Endothelial cell of umbilical vein (primary cell): Measurements from ENCODE around the gene PRKCD. TPM values are rescaled to one million over a fixed set of nuclear protein-coding genes. Genes with fewer than 3 reads are reported as not detected.

Source experiments
- BruUV-seq: library from RNA; stranded (reverse); fragments of 400-500 nt; replicated peaks from 2 replicates; lab custom pipeline; 2021; lab: Mats Ljungman, UMichigan
- CTCF ChIA-PET: fragments of 300-600, 350-600 bp; sonication (Branson Sonifier 250); formaldehyde crosslinking; loops from one replicate; lab custom pipeline; 2021; ENCODE audit warnings: antibody characterized with exemption, inconsistent platforms; lab: Charles Lee
- POLR2A ChIA-PET: fragments of 300-600, 350-600 bp; sonication (Branson Sonifier 250); formaldehyde crosslinking; loops from one replicate; lab custom pipeline; 2021; ENCODE audit warnings: antibody characterized with exemption, inconsistent platforms; lab: Charles Lee
- DNase-seq: peaks from one replicate; pipeline ENCODE4 v3.0.0-alpha.2; 2011; ENCODE audit warnings: low read depth, low spot score
- FAIRE-seq: peaks from 2 replicates; lab custom pipeline; 2011; peaks lifted over from hg19 to GRCh38; lab: Jason Lieb, UNC
- H2AFZ ChIP-seq: 2 replicates; pipeline ENCODE4 v1.6.0; 2012; ENCODE audit warnings: low read depth, low read length, control low read depth, inconsistent platforms
- H3K27ac ChIP-seq: 2 replicates; pipeline ENCODE4 v1.5.1; 2011; ENCODE audit warnings: low read depth, mild to moderate bottlenecking, control low read depth, low read length, moderate library complexity; ENCODE audit not compliant: insufficient read depth
- H3K27me3 ChIP-seq, 2 experiments: 2 replicates each; pipeline versions ENCODE4 v1.6.0 to v1.6.1; 2011; ENCODE audit warnings: low read length in 2 of 2, mixed read lengths in 1 of 2; ENCODE audit not compliant: control insufficient read depth in 2 of 2, insufficient read depth in 2 of 2
- H3K36me3 ChIP-seq, 2 experiments: 2 replicates in 1 of 2; 3 replicates in 1 of 2; pipeline ENCODE4 v1.5.1; 2011; ENCODE audit warnings: low read length in 2 of 2, mild to moderate bottlenecking in 1 of 2, moderate library complexity in 1 of 2; ENCODE audit not compliant: control insufficient read depth in 2 of 2, insufficient read depth in 2 of 2; ENCODE audit errors: extremely low read depth in 1 of 2
- H3K4me1 ChIP-seq: 3 replicates; pipeline ENCODE4 v1.5.1; 2011; ENCODE audit warnings: mild to moderate bottlenecking, low read length; ENCODE audit not compliant: control insufficient read depth, insufficient read depth; ENCODE audit errors: extremely low read depth
- H3K4me2 ChIP-seq: 2 replicates; pipeline ENCODE4 v1.6.1; 2011; ENCODE audit warnings: low read length, control low read depth, mixed read lengths; ENCODE audit not compliant: insufficient read depth
- H3K4me3 ChIP-seq, 3 experiments: fragments of 200-600 bp in 1 of 3; sonication (generic), shearing (Covaris generic) in 1 of 3; replicated peaks in 1 of 3; 2 replicates each; pipeline ENCODE4 v1.5.1; 2011 to 2016; ENCODE audit warnings: control low read depth in 3 of 3, low read length in 3 of 3, mild to moderate bottlenecking in 2 of 3, inconsistent platforms in 1 of 3, low read depth in 1 of 3, moderate library complexity in 1 of 3; ENCODE audit not compliant: insufficient read depth in 1 of 3
- H3K79me2 ChIP-seq: 2 replicates; pipeline ENCODE4 v1.6.0; 2012; ENCODE audit warnings: low read length, inconsistent platforms; ENCODE audit not compliant: control insufficient read depth, insufficient read depth
- H3K9ac ChIP-seq: replicated peaks from 2 replicates; pipeline ENCODE3; 2011; ENCODE audit warnings: low read length, control low read depth; ENCODE audit not compliant: insufficient read depth; ENCODE audit errors: extremely low read depth
- H3K9me1 ChIP-seq: replicated peaks from 3 replicates; pipeline ENCODE4 v1.6.0; 2011; ENCODE audit warnings: mild to moderate bottlenecking, low read length; ENCODE audit not compliant: control insufficient read depth, insufficient read depth; ENCODE audit errors: extremely low read depth
- H3K9me3 ChIP-seq: replicated peaks from 2 replicates; pipeline ENCODE4 v1.5.1; 2012; ENCODE audit warnings: low read length, inconsistent platforms; ENCODE audit not compliant: control insufficient read depth, insufficient read depth
- H4K20me1 ChIP-seq: replicated peaks from 2 replicates; pipeline ENCODE3; 2011; ENCODE audit warnings: mild to moderate bottlenecking, low read length; ENCODE audit not compliant: control insufficient read depth, insufficient read depth; ENCODE audit errors: extremely low read depth
- EZH2 ChIP-seq: IDR thresholded peaks from 2 replicates; pipeline ENCODE4 v1.6.1; 2012; ENCODE audit warnings: borderline replicate concordance, low read depth, mild to moderate bottlenecking, moderate library complexity, low read length, inconsistent platforms; ENCODE audit not compliant: severe bottlenecking
- FOS ChIP-seq: IDR thresholded peaks from 2 replicates; pipeline ENCODE4 v1.6.1; 2011; ENCODE audit warnings: mild to moderate bottlenecking, low read length, moderate library complexity, borderline replicate concordance; ENCODE audit not compliant: insufficient read depth
- GATA2 ChIP-seq: IDR thresholded peaks from 2 replicates; pipeline ENCODE4 v1.7.0; 2011; ENCODE audit warnings: low read depth, mild to moderate bottlenecking, moderate library complexity, mixed read lengths, low read length; ENCODE audit not compliant: insufficient read length, insufficient read depth
- JUN ChIP-seq: IDR thresholded peaks from 2 replicates; pipeline ENCODE4 v1.6.1; 2011; ENCODE audit warnings: borderline replicate concordance, low read depth; ENCODE audit not compliant: insufficient read length, insufficient read depth
- MYC ChIP-seq: IDR thresholded peaks from one replicate; pipeline ENCODE4 v1.6.1; 2011; ENCODE audit warnings: mild to moderate bottlenecking, low read depth, low read length
- POLR2A ChIP-seq: IDR thresholded peaks from 2 replicates; pipeline ENCODE4 v1.6.1; 2012; ENCODE audit warnings: low read depth, mild to moderate bottlenecking, control low read depth, low read length
- POLR2AphosphoS5 ChIP-seq: IDR thresholded peaks from 2 replicates; pipeline ENCODE4 v1.6.1; 2012; ENCODE audit warnings: low read depth, mild to moderate bottlenecking, control low read depth, low read length, moderate library complexity; ENCODE audit not compliant: insufficient read depth
- dilution Hi-C: fragments of 300-500 bp; cut with MboI; formaldehyde crosslinking; loops from one replicate; pipeline ENCODE4 v1.15.0; 2019; ENCODE audit warnings: low sequenced_read_pairs; ENCODE audit not compliant: extremely low pct_ligation_motif_present
- intact Hi-C: fragments of 100-400 bp; cut with micrococcal nuclease; formaldehyde crosslinking; loops from one replicate; pipeline ENCODE4 v1.10.0; 2022
- polyA plus RNA-seq, 4 experiments: library from polyadenylated mRNA; depleted of rRNA in 3 of 4; stranded (reverse) in 3 of 4; unstranded in 1 of 4; fragments of >200 nt; gene quantifications; 2 replicates each; pipeline versions ENCODE4 v1.2.1 to v1.2.3, GENCODE V29; 2011 to 2012; ENCODE audit warnings: missing spikeins in 1 of 4
- total RNA-seq: library from RNA; stranded (reverse); gene quantifications from 2 replicates; pipeline ENCODE4 v1.2.3, GENCODE V29; 2021
- TF ChIP-seq, protein P1 (sequence below): IDR thresholded peaks from 2 replicates; pipeline ENCODE4 v1.6.1; 2011; ENCODE audit not compliant: insufficient read depth, insufficient read length
- TF ChIP-seq, protein P2 (sequence below), 2 donors: IDR thresholded peaks; 1 replicate in 1 of 2; 2 replicates in 1 of 2; pipeline ENCODE4 v1.5.1; 2011; ENCODE audit warnings: low read length in 2 of 2, mild to moderate bottlenecking in 2 of 2, moderate library complexity in 2 of 2, control low read depth in 1 of 2, inconsistent platforms in 1 of 2, low read depth in 1 of 2; ENCODE audit not compliant: insufficient read depth in 1 of 2; ENCODE audit errors: extremely low read depth in 1 of 2

PRKCD gene
- total and polyA plus RNA-seq, 2 donors (not counting 3 experiments of a cell fraction or from before 2014, with no cell fraction given): 15.5 to 19.0 TPM

DNA sequence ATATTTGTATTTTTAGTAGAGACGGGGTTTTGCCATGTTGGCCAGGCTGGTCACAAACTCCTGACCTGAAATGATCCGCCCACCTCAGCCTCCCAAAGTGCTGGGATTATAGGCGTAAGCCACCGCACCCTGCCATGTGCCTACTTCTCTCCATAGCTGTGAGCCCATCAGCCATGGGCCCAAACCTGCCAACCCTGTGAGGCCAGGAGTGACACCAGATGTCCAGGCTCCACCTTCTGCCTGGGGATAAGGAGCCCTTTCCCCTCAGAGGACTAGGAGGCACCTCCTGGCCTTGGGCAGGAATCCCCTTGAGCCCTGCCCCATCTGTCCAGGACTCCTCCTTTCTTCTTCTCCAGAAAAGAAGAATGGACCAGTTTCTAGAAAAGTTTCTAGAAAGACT is 16.6 kb upstream of the PRKCD start:
- BruUV-seq: no TSS peak
- Histone ChIP-seq H3K27me3 (no peaks in the 10 kb centered on the region), H3K9ac (no peak overlapping the region), H3K79me2 (no peaks in the 10 kb centered on the region), H3K9me1 (no peaks in the 10 kb centered on the region), H4K20me1 (no peaks in the 10 kb centered on the region), H3K4me2 (no peak overlapping the region), H3K4me3 (no peak overlapping the region), H3K4me1 (no peaks in the 10 kb centered on the region), H3K9me3 (no peaks in the 10 kb centered on the region), H3K27ac (no peak overlapping the region), H3K36me3 (no peaks in the 10 kb centered on the region), H2AFZ (no peak overlapping the region)
- no peak for TF ChIP-seq MYC
- TF ChIP-seq, protein P1, sequence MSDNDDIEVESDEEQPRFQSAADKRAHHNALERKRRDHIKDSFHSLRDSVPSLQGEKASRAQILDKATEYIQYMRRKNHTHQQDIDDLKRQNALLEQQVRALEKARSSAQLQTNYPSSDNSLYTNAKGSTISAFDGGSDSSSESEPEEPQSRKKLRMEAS: no peak
- no peak for TF ChIP-seq POLR2AphosphoS5
- no peak for TF ChIP-seq JUN
- no peak for TF ChIP-seq POLR2A
- no peak for TF ChIP-seq GATA2
- TF ChIP-seq, protein P2, sequence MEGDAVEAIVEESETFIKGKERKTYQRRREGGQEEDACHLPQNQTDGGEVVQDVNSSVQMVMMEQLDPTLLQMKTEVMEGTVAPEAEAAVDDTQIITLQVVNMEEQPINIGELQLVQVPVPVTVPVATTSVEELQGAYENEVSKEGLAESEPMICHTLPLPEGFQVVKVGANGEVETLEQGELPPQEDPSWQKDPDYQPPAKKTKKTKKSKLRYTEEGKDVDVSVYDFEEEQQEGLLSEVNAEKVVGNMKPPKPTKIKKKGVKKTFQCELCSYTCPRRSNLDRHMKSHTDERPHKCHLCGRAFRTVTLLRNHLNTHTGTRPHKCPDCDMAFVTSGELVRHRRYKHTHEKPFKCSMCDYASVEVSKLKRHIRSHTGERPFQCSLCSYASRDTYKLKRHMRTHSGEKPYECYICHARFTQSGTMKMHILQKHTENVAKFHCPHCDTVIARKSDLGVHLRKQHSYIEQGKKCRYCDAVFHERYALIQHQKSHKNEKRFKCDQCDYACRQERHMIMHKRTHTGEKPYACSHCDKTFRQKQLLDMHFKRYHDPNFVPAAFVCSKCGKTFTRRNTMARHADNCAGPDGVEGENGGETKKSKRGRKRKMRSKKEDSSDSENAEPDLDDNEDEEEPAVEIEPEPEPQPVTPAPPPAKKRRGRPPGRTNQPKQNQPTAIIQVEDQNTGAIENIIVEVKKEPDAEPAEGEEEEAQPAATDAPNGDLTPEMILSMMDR (IDR thresholded peaks at IDR 0.05; ENCODE audit: extremely low read depth in 1 of 2, insufficient read depth in 1 of 2, low read depth in 1 of 2, low read length in 2 of 2): no peak
- no peak for TF ChIP-seq FOS
- no peak for TF ChIP-seq EZH2
- no peak for DNase-seq
- dilution Hi-C loops: no loop called here
- no peak for FAIRE-seq
- intact Hi-C loops: no loop called here
- POLR2A ChIA-PET: no interaction called here
- CTCF ChIA-PET: interaction anchor here (1.0 to 3.9 kb wide), 3 partner anchors 10 to 52 kb away, joined by 3 to 19 read pairs (median 5); no protein-coding TSS in a partner anchor
